Activated naive CD4-positive, alpha-beta T cell treated with anti-CD3 and anti-CD28 coated beads, Interleukin-2, amount 50 U/mL, for 16 hours (primary cell): ENCODE data around the gene FAHD1.
A peak's percentile ranks its signal among the peaks of the same experiment; 100 is the strongest.

Source experiments
- DNase-seq: peaks from one replicate; pipeline ENCODE4 v3.0.0-alpha.2; 2020

The FAHD1 gene

DNA sequence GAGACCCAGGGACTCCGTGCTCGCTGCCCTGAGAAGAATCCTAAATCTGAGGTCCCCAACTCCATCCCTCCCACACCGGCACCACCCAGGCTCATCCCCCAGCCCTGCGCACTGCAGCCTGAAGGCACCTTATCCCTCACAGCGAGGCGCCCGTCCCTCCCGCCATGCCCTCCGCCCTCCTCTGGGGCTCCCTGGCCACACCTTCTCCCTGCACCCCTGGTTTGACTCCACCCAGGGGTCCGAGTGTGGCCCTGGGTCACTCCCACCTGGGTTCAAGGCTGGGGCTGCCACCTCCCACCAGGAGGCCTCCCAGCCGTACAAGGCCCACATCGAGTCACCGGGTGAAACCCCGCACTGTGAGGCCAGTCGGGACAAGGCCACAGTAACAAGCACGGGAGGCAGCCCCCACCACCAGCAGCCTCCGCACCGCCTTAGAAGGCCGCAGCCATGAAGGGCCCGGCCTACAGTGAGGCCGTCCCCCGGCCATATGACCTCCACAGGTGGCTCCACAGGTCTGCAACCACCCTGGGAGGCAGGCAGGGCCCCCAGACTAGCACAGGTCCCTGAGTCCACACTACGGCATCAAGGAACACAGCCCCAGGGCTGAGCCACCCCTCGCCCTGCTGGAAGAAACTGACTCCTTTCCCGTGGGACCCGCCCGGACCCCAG, 8.7 kb upstream of the FAHD1 start:
- DNase-seq: no peak

DNA sequence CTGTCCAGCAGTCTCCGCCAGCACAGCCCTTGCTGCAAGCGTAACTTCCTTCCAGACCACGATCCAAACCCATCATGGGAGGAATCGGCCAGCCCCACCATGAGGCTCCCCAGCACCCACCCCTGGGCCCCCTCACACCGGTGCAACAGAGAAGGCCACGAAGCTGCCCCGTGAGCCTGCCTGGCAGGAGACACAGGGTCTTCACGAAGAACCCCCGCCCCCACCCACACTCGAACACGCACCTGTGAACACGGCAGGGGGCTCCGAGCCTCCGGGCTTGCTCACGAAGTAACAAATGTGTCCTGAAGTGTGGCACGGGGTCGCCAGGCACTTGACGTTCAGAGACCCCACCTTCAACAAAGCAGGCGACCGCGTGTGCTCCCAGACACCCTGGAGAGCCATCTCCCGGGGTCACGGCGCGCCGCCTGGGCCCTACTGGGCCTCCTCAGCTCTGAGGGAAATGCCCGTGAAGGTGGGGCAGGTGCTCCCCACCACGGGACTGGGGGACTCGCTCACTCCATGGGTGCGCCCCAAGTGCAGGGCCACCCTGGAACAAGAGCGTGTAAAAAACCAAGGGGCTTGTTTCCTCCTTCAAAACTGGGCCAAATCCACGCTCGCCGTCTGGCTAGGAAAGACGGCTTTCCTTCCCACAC, 8.0 kb upstream of the FAHD1 start:
- no peak for DNase-seq

DNA sequence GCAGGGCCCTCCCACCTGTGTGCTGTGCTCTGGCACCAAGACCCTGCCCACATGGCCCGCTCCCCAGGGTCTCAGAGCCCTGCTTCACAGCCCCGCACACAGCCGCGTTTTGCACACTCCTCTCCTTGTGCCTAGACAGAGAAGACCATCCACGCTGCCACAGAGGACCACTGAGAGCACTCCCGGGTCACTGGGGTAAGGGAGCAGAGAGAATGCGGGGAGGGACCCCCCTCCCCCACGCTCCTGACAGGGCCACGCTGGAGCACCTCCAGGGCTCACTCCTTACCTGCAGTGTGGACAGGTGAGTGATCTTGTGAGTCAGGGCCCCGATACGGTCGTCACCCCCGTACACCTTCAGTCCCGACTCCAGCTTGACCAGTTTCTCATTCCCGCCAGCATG, 7.4 kb upstream of the FAHD1 start:
- no peak for DNase-seq

DNA sequence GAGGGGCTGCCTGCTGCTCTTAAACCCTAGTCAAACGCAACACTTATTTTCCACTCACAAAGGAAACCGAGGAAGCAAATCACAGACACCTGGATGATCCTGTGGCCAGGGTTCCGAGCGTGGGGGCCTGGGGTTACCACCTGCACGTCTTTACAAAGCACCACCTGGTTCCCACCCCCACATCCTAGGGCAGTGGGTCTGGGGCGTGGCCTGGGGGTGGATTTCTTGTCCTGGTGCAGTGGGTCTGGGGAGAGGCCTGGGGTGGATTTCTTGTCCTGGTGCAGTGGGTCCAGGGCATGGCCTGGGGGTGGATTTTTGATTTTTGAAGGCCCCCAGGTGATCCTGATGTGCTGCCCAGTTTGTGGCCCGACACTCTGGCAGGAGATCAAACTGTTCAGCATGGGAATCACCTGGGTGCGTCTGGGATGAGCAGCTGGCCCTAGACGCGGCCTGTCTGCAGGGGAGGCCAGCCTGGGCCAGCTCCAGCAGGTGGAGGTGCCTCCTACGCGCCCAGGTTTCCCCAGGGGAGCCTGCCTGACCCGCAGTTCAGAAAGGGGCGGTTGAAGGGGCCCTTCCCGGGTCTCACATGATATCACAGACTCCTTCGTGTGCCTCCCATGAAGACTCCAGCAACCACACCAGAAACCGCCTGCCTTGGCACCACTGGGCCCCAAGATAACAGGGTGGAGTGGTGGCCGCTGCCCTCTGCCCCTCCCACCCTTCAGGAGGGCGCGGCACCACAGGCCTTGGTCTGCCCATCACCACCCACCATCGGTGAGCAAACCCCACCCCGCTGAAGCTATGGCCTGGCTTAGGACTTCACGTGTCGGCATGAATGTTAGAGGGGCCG, 6.7 kb upstream of the FAHD1 start:
- DNase-seq: no peak

DNA sequence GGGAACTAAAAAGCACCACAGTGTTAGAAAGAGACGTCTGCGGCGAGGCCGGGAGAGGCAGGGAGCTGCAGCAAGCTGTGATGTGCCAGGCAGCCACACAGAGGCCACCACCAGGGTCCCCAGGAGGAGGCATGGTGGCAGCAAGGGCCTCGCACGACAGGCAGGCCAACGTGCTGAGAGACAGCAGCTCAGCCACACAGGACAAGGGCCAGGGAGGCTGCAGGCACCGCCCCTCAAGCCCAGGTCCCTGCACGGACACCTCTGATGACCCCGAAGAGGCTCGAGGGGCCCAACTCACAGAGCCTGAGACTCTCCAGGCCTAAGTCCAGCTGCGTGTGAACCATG, 6.1 kb upstream of the FAHD1 start:
- no peak for DNase-seq

DNA sequence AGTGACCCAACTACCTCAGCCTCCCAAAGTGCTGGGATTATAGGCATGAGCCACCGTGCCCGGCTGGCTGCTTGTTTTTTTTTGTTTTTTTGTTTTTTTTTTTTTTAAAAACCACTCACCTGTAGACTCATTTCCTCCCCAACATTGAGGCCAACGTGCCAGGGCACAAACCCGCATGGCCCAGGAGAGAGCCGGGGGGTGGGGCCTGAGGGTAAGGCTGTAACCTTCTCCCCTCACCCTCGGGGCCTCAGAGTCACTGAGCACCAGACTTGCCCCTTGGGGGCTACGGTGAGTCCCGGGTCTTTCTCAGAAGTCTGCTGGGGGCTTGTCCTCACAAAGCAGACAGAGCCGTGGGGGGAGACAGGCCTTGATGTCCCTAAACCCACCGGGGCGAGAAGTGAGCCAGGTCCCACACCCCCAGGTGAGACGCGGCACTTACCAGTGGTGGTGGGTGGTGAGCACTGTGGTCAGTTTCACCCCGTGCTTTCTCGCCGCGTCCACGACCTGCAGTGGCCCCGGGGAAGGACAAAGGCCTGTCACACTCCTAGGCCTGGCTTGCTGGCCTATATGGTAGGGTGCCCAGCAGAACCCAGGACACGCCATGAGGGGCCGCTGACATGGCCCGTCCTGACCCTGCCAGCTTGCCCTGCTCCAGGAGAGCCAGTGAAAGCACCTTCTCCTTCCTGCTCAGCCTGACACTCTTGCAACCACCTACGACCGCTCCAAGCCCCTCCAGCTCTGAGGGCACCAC, 5.0 kb upstream of the FAHD1 start:
- DNase-seq: no peak

DNA sequence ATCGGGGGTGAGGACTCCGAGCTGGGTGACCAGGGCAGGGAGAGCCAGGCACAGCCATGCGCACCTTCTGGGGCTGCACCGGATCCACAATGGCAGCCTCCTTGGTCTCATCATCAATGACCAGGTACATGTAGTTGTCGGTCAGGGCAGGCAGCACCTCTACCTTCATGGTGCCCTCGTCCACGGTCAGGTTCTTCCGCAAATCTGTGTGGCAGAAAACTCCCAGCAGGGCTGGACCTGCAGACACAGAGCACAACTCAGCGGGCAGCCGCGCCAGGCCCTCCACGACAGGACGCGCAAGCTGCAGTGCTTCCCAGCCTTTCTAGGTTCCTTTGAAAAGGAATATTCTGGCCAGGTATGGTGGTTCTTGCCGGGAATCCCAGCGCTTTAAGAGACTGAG, 4.2 kb upstream of the FAHD1 start:
- DNase-seq: no peak

DNA sequence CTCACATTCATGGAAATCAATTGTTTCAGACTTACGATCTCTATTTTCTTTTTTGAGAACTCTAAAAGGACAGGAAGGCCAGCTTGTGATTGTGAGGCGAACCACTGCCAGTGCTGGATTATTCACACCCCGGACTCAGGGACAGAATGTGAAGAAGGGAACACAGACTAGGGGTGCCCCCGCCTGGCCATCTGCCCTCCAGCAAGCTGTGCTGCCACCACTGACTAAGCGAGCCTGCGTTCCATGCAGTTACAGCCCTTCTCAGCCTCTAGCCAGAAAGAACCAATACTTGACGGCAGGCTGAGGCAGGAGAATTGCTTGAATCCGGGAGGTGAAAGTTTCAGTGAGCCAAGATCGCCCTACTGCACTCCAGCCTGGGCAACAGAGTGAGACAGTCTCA, 3.2 kb upstream of the FAHD1 start:
- no peak for DNase-seq

DNA sequence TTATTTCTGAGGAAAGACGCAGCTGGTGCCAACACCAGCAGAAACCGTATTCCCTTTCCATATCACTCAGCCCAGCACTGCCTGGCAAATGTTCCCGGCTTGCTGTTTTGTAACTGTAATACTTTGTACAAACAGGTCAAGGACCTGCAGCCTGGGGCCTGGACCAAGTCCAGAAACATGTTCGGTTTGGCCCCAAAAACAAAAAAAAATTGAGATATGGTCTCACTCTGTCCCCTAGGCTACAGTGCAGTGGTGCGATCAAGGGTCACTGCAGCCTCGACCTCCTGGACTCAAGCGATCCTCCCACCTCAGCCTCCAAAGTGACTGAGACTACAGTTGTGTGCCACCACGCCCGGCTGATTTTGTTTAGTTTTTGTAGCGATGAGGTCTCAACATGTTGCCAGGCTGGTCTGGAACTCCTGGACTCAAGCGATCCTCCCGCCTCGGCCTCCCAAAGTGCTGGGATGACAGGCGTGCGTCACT, 1.6 kb upstream of the FAHD1 start:
- no peak for DNase-seq

DNA sequence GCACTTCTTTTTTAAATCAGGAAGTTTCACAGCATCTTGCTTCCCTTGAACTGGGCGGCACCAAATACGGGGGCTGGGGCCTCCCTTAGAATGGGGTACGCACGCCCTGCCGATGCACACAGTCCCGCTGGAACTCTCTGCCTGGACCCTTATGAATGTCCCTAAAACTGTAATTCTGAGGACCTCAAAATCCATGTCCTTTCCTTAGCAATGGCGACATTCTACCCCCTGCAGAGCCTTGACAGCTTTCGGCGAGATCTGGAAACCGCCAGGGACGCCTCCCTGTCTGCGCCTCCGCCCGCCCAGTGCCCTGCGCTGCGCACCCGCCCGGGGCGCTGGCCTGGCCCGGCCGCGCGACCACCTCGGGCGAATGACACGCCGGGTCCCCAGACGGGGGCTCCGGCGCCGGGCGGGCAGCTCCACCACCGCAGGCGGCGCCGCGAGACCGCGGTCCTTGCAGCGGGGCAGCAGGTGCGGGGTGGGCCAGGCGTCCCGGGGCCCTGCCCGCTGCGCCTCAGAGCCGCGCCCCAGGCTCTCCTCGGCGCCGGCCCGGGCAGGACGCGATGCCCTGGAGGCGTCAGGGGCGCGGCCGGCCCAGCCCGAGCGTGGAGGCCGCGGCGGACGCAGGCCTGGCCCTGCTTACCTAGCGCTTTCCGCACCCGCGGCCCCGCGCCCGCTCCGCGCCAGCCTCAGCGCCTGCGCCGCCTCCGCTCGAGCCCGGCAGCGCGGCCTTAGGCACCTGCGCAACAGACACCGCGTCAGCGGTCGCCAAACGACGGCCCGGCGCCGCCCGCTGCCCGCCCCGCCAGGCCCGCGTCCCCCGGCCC, 929 bp upstream of the FAHD1 start:
- peak; percentile 77 for DNase-seq

DNA sequence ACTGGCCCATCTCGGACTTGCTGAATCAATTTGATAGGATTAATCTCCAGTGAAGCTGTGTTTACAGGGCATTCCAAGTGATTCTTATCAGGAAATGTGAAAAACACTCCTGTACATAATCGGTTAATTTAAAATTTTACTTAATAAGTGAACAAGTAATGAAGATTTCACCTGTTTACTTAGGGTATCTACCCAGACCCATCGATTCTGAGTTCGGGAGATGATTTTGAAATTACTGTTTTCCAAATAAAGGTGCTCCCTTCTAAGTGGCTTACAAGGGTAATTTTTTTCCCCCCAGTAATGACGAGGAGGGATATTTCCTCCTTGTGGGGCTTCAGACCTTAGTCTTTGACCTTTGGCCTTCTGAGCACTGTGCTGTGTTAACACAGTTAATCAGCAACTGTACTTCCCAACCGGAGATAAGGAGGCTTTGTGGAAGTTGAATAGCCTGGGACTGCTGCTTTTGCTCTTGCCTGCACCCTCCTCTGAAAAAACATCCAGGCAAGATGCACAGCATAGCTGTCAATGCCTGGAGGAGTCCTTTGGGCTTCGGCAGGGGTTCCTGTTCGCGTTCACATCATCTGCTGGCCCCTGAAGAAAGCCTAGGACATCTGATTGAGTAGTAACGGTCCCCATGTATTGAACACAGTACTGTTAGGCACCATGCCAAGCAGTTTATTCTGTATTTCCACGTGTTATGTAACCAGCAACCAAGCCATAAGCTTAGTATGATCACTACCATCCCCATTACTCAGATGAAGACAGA, 1.8 kb downstream of the FAHD1 start:
- no peak for DNase-seq

DNA sequence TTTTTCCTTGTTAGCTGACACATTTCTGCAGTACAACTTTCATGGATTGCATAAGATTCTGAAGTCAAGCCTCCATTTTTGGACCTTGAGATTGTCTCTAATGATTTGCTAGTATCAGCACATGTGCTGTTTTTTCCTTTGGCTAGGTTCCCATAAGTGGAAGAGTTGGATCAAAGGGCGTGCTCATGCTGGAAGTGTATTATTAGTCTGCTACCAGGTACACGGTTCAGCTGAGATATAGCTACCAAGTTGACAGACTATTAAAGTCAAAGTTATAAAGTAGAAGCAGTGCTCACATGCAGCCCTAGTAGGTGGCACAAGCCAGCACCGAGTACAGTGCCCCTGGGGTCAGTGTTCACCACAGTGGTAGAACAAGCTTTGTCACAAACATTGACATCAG, 3.2 kb downstream of the FAHD1 start:
- no peak for DNase-seq

DNA sequence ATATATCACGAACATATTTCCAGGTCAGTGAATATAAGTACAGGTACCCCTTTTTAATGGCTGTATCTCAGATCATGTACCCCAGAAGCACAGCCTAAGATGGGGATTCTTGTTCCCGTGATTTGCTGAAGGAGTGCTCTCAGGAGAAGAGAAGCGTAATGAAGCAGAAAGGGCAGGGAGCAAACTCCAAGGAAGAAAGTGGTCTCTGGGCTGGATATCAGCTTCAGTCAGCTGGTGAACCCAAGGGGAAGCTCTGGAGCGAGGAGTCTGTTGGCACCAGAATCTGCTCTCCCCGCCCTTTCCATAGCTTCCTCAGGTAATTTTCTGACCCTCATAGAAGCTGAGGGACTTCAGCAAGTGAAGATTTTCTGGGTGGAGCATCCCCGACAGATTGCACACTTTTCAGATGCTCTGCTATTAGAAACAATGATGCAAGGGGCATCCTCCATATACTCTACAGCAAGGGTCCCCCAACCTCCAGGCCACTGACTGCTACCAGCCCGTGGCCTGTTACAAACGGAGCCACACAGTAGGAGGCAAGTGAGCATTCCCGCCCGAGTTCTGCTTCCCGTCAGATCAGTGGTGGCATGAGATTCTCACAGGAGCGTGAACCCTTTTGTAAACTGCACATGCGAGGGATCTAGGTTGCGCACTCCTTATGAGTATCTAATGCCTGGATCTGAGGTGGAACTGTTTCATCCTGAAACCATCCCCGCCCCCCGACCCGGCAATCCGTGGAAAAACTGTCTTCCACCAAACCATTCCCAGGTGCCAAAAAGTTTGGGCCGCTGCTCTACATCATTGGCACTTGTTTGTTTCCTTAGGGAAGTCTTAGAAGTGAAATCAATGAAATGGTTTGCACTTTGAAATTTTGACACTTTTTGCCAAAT, 4.4 kb downstream of the FAHD1 start:
- no peak for DNase-seq

DNA sequence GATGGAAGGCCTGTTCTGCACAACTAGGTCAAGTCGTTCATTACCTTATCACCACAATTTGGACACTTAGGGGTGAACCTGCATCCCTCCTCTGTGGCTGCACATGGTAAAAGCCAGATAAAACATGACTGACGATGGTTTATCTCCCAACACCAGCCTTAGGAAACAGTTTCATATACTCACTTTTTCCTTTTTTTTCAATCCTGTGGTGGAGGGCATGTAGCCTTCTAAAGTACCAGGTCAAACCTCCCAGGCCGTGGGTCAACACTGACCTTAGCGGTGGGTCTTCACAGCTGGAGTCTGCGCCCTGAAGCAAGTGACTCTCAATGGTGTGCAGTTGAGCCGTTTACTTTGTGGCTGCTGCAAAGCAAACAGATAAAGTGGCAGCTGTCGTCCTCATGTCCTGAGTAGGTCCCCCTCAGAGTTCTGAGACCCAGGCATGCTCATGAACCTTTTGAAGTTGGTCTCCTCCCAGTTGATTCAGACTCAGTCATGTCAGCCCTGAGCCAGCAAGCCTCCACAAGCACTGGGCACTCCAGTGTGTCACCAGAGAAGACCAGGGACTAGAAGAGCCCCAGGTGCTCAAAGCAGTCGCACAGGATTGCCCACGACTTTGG, 5.9 kb downstream of the FAHD1 start:
- DNase-seq: no peak

DNA sequence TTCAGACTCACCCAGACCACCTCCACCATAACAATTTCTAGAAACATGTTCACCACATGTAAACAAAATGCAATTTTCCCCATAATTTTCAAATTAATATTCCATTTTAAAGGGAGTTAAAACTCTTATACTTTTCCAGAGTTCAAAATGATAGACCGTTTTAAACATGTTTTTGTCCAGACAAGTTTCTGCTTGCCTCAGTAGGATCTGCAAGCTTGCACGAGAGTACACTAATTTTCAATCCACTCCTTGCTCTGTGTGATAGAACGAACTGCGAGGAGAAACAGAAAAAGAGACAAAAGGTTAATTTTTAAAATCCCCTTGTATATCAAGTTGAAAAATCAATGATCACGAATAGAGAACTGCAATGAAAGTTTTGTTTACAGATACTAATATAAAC, 7.1 kb downstream of the FAHD1 start:
- DNase-seq: no peak

DNA sequence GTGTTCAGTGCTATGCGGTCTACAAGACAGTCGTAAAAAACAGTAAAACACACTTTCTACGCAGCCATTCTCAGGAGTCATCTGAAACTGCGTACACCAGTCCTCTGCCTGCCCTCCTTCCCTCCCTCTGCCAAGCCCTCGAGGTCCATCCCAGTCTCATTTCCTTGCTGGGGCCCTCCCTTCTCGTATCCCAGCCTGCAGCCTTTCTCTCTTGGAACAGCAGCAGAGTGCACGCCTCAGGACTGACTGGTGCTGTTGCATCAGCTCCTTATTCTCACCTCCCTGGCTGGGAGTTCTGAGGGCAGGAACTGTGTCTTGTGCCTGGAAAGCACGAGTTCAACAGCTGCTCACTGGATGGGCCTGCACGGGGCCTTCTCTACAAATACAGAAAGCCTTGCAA, 12.5 kb downstream of the FAHD1 start:
- no peak for DNase-seq

DNA sequence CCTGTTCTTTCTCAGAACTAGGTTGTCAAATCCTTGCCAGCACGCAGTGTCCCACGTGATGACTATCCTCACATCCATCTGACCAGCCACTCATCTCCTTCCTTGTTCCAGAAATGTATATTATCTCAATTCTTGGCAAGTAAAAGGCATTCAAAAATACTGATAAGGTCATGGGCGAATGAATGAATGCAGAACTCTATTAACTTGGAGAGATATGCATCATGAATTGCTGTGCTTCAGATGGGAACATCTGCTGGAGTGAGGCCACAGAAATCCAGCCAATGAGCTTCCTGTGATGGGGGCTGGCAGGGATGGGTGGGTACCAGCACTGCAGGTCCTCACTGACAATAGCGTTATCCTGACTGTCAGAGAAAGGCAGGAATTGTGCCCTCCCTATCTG, 19.0 kb downstream of the FAHD1 start:
- DNase-seq: no peak

DNA sequence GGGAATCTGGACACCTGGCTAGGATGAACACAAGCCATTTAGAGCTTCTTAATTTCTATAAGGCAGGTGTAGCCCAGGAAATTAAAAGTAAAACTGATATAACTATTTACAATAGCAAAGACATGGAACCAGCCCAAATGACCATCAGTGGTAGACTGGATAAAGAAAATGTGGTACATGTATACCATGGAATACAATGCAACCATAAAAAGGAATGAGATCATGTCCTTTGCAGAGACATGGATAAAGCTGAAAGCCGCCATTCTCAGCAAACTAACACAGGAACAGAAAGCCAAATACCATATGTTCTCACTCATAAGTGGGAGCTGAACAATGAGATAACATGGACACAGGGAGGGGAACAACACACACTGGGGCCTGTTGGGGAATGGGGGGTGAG, 19.4 kb downstream of the FAHD1 start:
- no peak for DNase-seq

DNA sequence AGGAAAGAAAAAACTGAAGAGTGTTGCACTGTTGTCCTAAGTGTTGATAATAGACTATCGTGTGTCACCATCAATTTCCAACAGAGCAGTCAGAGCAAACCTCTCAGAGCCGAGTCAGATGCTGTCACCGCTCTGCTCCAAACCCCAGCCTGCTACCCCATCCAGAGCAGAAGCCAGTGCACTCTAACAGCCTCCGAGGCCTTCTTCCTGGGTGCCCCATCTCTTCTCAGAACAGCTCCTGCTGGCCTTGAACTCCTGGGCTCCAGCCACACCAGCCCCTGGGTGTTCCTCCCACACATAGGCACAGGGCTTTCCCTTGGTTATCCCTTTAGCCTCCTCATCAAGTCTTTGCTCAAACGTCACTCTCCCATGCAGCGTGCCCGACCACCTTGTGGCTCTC, 24.0 kb downstream of the FAHD1 start:
- DNase-seq: no peak

DNA sequence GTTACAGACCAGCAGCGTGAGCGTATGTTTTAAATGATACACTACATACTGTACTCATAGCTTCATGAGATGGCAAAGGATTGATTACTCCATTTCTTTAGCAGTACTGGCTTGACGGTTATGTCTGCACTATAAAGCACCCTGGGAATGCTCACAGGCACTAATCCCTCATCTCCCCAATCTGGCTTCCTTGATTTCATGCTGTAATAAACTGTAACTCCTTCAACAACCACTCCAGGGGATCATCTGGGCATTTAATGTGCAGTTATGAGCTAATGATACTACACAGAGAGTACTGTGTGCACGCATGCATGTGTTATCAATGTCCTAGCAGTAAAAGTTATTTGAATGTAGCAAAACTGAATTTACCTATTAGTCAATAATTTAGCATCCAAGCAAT, 24.8 kb downstream of the FAHD1 start:
- DNase-seq: no peak
